KOPT-K1 (cell line): Measurements from ENCODE around the gene R3HDM2.
A peak's percentile ranks its signal among the peaks of the same experiment; 100 is the strongest.

Experiments used
- H3K27ac ChIP-seq: fragments of 200-600 bp; sonication (generic); 2 replicates; pipeline ENCODE4 v1.5.1; 2016; ENCODE audit warnings: antibody characterized with exemption, mild to moderate bottlenecking, low read depth, low read length; ENCODE audit not compliant: poor library complexity, severe bottlenecking
- H3K36me3 ChIP-seq: fragments of 200-600 bp; sonication (generic); 2 replicates; pipeline ENCODE4 v1.5.1; 2017; ENCODE audit warnings: antibody characterized with exemption, mild to moderate bottlenecking, low read length, moderate library complexity; ENCODE audit not compliant: insufficient read depth
- H3K9me3 ChIP-seq: fragments of 200-600 bp; sonication (generic); 2 replicates; pipeline ENCODE4 v1.5.1; 2017; ENCODE audit warnings: antibody characterized with exemption, low read length, mild to moderate bottlenecking; ENCODE audit not compliant: insufficient read depth, poor library complexity, severe bottlenecking

The R3HDM2 gene

GRCh38 chr12:57230381-57231155 is 200.3 kb downstream of the R3HDM2 start:
- Histone ChIP-seq H3K36me3 (peaks cover 41% of the 10 kb centered on the region), H3K27ac (peak overlapping the region; percentile 78), H3K9me3 (no peaks in the 10 kb centered on the region)

DNA sequence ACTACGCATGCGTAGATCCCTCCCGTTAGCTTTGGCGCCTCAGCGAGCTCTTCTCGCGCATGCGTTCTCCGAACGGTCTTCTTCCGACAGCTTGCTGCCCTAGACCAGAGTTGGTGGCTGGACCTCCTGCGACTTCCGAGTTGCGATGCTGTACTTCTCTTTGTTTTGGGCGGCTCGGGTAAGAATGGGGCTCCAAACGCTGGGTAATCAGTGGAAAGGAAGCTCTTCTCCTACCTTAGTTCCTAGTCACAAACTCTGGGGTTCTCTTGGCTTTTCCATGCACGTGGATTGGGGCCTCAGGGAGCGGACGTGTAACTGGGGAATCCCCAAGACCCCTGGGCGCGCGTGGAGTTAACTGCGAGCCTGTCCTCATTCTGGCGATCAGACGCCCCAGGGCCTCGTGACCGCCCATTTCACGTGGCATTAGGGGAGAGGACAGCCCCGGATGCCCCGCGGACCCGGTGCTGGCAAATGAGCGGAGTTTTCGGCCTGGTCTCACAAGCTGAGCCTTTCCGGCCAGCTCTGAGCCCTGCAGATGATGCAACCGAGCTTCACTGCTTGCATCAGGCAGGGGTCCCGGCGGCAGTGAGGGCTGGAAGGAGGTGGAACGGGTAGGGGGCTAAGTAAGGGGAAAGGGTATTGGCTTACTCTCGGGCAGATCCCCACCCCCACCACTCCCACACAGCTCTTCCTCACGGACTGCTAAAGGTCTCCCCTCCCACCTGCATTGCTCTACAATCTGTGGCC is 201.0 kb downstream of the R3HDM2 start, which contains the start of gene SHMT2:
Gene SHMT2 (plus strand): TSS at position 78 of the 747 bp plus-strand sequence. CDS start 68 bp downstream, at position 146.
- Histone ChIP-seq H3K36me3 (peaks cover 40% of the 10 kb centered on the region), H3K27ac (peak within 1 kb of the TSS; percentile 78), H3K9me3 (no peaks in the 10 kb centered on the region)

- Histone ChIP-seq H3K36me3 (peaks cover 33% of the 10 kb centered on the region), H3K27ac (peak overlapping the region; percentile 78), H3K9me3 (no peaks in the 10 kb centered on the region)
These were observed 201.7 kb downstream of the R3HDM2 start for GRCh38 chr12:57229046-57229633.

GRCh38 chr12:57227315-57228115 is 203.3 kb downstream of the R3HDM2 start:
- Histone ChIP-seq H3K36me3 (peaks cover 17% of the 10 kb centered on the region), H3K9me3 (no peaks in the 10 kb centered on the region), H3K27ac (no peak overlapping the region)

DNA sequence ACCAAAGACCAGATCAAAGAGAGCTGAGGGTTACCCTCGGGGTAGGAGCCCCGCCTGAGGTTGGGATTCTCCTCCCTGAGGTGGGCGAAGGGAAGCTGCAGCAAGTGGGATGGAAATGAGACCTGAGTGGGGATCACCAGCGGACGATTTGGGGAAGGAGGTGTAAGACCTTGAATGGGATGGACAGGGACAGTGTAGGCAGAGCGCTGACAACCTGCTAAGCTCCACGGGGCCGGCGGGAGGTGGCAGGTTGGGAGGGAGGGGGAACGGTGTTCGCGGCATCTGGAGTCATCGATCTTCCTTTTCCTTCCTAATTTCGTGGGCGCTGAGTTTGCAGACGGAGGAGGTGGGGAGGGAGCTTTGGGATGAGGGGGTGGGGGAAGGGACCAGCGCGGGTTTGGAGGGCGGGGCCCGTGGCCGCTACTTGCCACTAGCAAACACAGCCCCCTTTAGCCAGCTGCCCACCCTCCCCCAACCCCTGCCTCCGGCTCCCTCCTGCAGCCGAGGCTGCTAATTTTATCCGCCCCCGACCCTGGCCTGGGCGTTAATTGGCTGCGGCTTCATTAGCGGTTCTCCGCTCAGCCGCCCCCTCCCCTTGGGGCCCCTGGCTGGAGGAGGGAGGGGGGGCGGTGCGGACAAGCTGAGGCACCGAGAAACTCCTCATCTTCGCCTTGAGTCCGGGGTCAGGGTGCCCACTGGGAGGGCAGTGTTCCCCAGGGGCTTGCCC is 204.1 kb downstream of the R3HDM2 start:
- peaks cover 9% of the 10 kb centered on the region for H3K36me3 ChIP-seq
- no peak overlapping the region for H3K27ac ChIP-seq
- H3K9me3 ChIP-seq, result no peaks in the 10 kb centered on the region

DNA sequence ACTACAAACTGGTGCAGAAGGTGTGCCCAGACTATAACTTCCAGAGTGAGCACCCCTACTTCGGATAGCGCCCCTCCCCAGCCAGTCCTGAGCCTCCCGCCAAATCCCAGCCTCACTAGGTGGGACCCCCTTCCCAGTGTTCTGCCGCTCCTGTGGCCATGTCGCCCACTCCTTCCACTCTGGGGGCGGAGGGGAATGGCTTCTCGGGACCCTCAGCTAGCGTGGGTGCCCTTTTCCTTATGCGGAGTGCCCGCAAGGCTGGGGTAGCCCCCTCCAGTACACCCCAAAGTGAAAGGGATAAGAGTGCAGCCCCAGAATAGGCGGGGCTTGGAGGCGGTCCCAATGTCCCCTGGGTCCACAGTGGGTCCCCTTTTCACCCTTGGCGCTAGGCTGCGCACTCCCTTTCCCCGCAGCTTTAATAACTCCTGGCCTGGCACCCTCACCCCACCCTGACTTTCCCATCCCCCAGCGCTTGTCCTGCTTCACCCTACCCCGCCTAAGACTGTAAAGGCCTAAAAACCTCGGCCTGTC is 205.1 kb downstream of the R3HDM2 start:
- Histone ChIP-seq H3K27ac (no peak overlapping the region), H3K36me3 (no peaks in the 10 kb centered on the region), H3K9me3 (no peaks in the 10 kb centered on the region)

- H3K9me3 ChIP-seq, result no peaks in the 10 kb centered on the region
- H3K27ac ChIP-seq, result no peak overlapping the region
- no peaks in the 10 kb centered on the region for H3K36me3 ChIP-seq
These were observed 205.7 kb downstream of the R3HDM2 start for GRCh38 chr12:57224973-57225679.

GRCh38 chr12:57224278-57224972 is 206.4 kb downstream of the R3HDM2 start:
- Histone ChIP-seq H3K27ac (no peak overlapping the region), H3K36me3 (no peaks in the 10 kb centered on the region), H3K9me3 (no peaks in the 10 kb centered on the region)

GRCh38 chr12:57223191-57224165 is 207.4 kb downstream of the R3HDM2 start:
- Histone ChIP-seq H3K36me3 (no peaks in the 10 kb centered on the region), H3K9me3 (no peaks in the 10 kb centered on the region), H3K27ac (no peak overlapping the region)

- Histone ChIP-seq H3K27ac (no peak overlapping the region), H3K9me3 (no peaks in the 10 kb centered on the region), H3K36me3 (no peaks in the 10 kb centered on the region)
These were observed 208.3 kb downstream of the R3HDM2 start for GRCh38 chr12:57222286-57223190.

DNA sequence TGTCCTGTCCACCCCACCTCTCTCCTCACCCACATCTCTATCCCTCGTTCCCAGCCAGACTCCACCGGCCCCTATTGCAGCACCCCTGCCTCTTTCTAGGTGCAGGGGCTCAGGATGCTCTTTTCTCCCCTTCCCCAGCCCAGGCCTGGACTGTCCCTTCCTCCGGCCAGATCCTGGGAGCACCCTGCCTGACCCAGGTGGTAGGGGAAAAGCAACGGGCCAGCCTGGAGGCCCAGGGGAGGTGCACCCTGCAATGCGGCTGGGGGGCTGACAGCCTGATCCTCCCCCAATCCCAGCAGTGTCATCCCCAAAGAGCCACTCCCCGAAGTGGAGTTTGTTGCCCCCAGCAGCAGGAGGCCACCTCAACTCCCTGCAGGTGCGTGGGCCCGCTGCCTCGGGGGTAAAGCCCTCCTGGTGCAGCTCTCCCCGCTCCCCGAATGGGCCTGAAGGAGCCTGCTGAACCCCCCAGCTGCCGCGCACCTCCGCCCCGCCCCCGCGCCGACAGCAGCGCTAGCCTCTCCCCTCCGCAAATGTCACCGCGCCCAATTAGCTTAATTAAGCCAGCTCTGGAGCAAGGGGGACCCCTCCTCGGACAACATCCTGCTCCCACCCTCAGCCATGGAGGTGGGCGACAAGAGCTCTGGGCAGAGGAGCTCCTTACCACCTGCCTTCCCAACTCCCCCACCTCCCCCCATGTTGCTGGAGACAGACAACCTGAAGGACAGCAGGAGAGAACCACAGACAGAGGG is 209.5 kb downstream of the R3HDM2 start:
- Histone ChIP-seq H3K36me3 (no peaks in the 10 kb centered on the region), H3K27ac (no peak overlapping the region), H3K9me3 (no peaks in the 10 kb centered on the region)
